ENCODE results near the gene ZBTB38.

The ZBTB38 gene

DNA sequence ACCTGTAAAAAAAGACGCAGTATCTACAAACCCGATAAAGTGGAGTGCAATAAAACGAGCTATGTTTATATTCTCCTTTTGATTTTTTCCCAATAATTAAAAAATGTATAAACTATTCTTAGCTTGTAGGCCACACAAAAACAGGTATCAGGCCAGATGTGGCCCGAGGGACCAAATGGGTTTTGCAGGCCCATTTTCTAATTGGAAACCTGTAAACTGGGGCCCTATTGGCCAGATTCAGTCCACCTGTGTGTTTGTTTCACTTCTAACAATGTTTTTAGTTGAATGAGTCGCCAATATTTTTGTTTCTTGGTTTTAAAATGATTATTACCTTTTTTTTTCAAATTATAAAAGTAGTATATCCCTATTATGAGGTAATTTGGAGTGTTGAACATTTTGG is 29.7 kb downstream of the ZBTB38 start:
- Mint-ChIP-seq H3K9me3 (peaks cover 5% of the 10 kb centered on the region), H3K27me3 (no peaks in the 10 kb centered on the region)

DNA sequence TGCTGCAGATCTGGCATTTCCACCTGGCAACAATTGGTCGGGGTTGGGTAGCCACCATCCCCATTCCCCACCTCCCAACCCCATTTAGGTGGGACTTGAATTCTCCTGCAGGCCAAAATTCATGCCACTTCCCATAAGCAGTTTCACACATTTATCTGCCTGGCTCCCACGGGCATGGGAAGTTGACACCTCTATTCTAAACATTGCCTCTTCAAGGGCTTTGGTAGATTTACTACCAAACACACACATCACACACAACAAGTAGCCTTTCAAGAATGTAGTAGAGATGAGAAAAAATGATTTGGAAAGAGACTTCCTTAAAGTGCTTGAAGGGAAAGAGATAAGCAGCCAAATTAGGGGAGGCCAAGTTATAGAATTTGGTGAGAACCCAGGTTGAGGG is 30.9 kb downstream of the ZBTB38 start:
- Mint-ChIP-seq H3K9me3 (peaks cover 5% of the 10 kb centered on the region), H3K27me3 (no peaks in the 10 kb centered on the region), H3K27ac (ENCODE audit: low read depth) (peak overlapping the region; percentile 52), H3K4me3 (peak overlapping the region; percentile 42), H3K4me1 (peaks cover 22% of the 10 kb centered on the region), H3K36me3 (ENCODE audit: insufficient read depth) (peaks cover 11% of the 10 kb centered on the region)
- DNase-seq (ENCODE audit: low spot score in 2 of 2), result no peak
- no peak for ATAC-seq (replicated peaks; ENCODE audit: extremely low read depth, poor library complexity, severe bottlenecking)

More for the DNA sequence above, 29.7 kb downstream of the ZBTB38 start:
- Mint-ChIP-seq H3K4me3 (no peak overlapping the region), H3K36me3 (ENCODE audit: insufficient read depth) (peaks cover 3% of the 10 kb centered on the region), H3K27ac (ENCODE audit: low read depth) (no peak overlapping the region), H3K4me1 (peaks cover 15% of the 10 kb centered on the region)
- DNase-seq (ENCODE audit: low spot score in 2 of 2) (no peak), ATAC-seq (replicated peaks; ENCODE audit: extremely low read depth, poor library complexity, severe bottlenecking) (no peak)

DNA sequence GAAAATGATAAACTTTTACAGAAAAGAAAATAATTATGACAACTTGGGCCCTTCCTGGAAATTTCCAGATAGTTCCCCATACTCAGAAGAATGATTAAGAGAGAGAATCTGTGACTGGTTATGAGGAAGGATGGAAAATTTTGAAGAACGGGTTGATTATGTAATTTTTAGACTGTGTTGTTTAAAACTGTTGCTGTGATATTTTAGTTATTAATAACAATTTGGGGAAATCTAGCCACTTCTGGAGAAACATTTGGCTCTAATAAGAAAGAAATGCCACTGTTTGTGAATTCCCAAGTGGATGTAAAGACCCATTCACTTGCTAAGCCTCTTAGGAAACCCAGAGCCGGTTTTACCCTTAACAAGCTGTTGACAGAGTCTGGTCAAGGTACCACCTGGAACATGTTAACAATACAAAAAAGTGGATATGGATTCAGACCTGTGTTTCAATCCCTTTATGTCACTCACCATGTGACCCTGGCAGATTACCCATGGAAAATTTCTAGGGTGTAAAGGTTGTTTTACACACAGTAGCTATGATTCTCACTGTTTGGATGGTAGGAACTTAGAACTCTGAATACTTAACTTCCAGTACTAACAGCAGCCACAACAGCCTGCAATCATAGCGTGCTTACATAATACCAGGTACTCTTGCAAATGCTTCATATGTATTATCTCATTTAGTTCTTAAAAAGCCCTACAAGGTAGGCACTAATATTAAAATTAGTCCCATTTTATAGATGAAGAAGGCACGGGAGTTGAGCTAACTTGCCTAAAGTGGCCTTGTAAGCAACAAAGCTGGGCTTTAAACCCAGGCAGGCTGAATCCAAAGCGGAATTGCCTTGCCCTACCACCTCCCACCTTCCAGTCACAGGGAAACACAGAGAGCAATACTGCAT is 32.0 kb downstream of the ZBTB38 start:
- Mint-ChIP-seq H3K36me3 (ENCODE audit: insufficient read depth) (peaks cover 20% of the 10 kb centered on the region), H3K9me3 (peaks cover 5% of the 10 kb centered on the region), H3K27ac (ENCODE audit: low read depth) (peak overlapping the region; percentile 52), H3K4me1 (peaks cover 33% of the 10 kb centered on the region), H3K4me3 (peak overlapping the region; percentile 42), H3K27me3 (no peaks in the 10 kb centered on the region)
- DNase-seq (ENCODE audit: low spot score in 2 of 2), result no peak
- ATAC-seq (replicated peaks; ENCODE audit: extremely low read depth, poor library complexity, severe bottlenecking), result no peak

DNA sequence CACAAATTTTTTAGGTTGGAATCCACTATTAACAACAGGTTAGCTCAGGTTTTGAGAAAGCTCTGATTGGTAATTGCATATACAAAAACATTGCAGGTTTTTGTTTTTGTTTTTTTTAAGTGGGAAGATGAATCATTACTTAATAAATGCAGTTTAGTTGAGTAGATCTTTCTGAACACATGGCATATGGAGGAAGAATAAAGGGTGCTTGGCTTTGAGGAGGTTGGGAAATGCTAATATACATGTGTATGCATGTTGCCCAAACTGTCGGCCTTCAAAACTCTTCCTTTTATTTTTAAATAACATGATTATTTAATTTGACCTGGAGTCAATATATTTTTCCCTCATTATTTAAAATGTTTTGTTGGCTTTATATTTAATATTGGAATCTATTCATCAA is 32.8 kb downstream of the ZBTB38 start:
- H3K27ac Mint-ChIP-seq (ENCODE audit: low read depth), result no peak overlapping the region
- H3K4me1 Mint-ChIP-seq, result peaks cover 41% of the 10 kb centered on the region
- no peak for ATAC-seq (replicated peaks; ENCODE audit: extremely low read depth, poor library complexity, severe bottlenecking)
- no peak for DNase-seq (ENCODE audit: low spot score in 2 of 2)
- peaks cover 26% of the 10 kb centered on the region for H3K36me3 Mint-ChIP-seq (ENCODE audit: insufficient read depth)
- H3K27me3 Mint-ChIP-seq, result no peaks in the 10 kb centered on the region
- peak overlapping the region; percentile 41 for H3K4me3 Mint-ChIP-seq
- H3K9me3 Mint-ChIP-seq, result peaks cover 5% of the 10 kb centered on the region

DNA sequence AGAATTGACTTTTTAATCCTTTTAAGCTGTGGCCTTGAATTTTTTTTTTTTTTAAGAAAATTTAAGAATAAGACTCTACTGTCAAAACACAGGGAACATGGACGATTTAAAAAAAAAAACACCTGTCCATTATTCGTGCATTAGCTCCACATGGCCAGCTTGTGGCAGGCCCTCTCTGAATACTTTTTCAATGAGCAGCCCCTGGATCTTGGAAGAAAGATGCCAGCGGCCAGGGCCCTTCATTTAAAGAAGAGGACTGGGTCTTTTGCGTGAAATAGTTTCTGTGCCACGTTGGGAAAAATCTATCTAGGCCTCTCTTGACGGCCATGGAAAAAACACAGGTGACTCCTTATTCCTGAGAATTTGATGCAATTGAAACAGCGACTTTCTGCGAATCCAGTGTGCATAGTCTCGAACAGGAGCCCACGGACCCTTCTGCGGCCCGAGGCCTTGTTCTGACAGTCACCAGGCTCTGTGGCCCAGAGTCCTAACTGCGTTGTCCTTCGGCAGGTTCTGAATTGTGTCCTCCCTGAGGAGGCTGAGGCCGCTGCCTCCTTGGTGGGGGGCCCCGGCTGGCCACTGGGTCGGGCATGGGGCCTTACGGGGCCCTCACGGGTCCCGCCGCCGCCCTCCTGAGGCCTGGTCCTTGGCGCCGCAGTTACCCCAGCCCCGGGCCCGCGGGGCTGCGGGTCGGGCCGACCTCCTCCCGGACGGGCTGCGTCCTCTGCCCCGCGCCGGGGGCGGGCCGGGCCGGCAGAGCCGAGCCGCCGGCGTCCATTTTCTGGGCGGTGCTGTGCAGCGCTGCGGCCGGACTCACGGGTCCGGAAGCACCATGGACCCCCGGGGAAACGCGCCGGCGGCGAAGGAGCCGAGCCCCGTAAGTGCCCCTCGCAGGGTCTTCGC is 33.5 kb downstream of the ZBTB38 start:
- Mint-ChIP-seq H3K9me3 (peaks cover 5% of the 10 kb centered on the region), H3K4me3 (peak overlapping the region; percentile 85), H3K36me3 (ENCODE audit: insufficient read depth) (peaks cover 33% of the 10 kb centered on the region), H3K27me3 (no peaks in the 10 kb centered on the region), H3K27ac (ENCODE audit: low read depth) (no peak overlapping the region), H3K4me1 (peaks cover 48% of the 10 kb centered on the region)
- DNase-seq (ENCODE audit: low spot score in 2 of 2) (peak in 1 of 2 donors; percentile 26), ATAC-seq (replicated peaks; ENCODE audit: extremely low read depth, poor library complexity, severe bottlenecking) (peak; percentile 42)

DNA sequence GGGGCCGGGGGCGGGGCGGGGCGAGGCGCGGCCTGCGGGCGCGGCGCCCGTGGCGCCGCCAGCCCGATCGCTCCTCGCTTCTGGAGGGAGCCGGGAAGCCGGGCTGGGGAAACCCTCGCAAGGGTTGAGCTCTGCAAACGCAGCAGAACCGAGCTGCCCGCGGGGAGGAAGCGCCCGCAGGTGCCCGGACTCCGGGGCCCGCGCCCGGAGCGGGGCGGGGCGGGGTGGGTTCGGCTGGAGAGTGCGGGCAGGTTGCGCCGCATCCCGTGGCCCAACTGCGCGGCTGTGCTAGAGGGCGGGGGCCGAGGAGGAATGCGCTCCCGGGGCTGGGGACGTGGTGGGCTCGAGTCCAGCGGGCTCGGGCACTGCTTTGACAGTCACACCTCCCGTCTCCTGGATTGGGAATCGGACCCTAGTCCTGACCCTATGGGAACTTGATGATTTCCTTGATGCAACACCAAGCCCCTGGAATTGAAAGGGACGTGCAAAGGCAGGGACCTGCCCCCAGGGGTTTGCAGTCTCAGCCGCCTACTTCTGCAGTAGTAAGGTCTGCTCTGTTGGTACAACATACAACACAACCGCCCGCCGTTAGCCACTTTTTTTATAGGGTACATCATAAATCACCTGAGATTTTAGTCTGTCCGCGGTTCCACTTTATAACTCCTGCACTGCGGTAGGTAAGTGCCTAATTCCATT is 34.3 kb downstream of the ZBTB38 start:
- Mint-ChIP-seq H3K27me3 (no peaks in the 10 kb centered on the region), H3K9me3 (no peaks in the 10 kb centered on the region), H3K4me3 (peak overlapping the region; percentile 85), H3K36me3 (ENCODE audit: insufficient read depth) (peaks cover 33% of the 10 kb centered on the region), H3K4me1 (peaks cover 51% of the 10 kb centered on the region), H3K27ac (ENCODE audit: low read depth) (peak overlapping the region; percentile 94)
- DNase-seq (ENCODE audit: low spot score in 2 of 2) (peak; percentile 26 to 27), ATAC-seq (replicated peaks; ENCODE audit: extremely low read depth, poor library complexity, severe bottlenecking) (peak; percentile 74)

DNA sequence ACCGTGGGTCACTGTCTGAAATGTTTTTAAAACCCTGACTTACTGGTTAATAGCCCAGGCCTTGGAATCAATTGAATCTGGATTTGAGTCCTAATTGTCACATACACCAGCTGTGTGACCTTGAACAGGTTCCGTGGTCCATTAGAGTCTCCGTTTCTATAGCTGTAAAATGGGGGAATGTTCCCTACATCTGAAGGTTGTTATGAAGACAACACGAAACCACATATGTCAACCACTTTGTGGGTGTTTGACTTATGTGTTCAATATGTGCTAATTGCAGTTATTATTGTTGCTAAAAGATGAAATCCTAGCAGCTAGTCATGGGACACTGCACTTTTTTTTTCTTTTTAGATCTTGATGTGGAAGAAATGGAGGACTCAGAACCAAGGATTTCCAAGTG is 35.3 kb downstream of the ZBTB38 start:
- peak overlapping the region; percentile 94 for H3K27ac Mint-ChIP-seq (ENCODE audit: low read depth)
- peak; percentile 70 for ATAC-seq (replicated peaks; ENCODE audit: extremely low read depth, poor library complexity, severe bottlenecking)
- peak overlapping the region; percentile 85 for H3K4me3 Mint-ChIP-seq

DNA sequence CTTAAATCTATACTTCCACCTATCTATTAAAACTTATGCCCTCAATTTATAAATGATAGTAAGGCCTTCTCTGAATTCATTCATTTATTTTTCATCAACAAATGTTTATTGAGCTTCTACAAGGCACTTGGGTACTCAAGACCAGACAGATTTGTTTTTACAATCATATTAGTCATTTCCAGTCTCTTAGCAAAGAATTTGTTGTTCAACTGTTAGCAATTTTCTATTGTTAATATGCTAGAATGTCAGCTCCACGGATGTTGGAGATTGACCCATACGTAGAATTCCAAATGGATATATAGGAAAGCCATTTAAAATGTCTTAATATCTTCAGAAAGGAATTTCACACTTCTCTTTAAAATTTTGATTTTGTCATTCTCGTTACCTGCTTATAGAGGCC is 36.7 kb downstream of the ZBTB38 start:
- Mint-ChIP-seq H3K4me1 (peaks cover 49% of the 10 kb centered on the region), H3K9me3 (no peaks in the 10 kb centered on the region), H3K27ac (ENCODE audit: low read depth) (peak overlapping the region; percentile 94), H3K27me3 (no peaks in the 10 kb centered on the region), H3K4me3 (peak overlapping the region; percentile 85), H3K36me3 (ENCODE audit: insufficient read depth) (peaks cover 40% of the 10 kb centered on the region)
- no peak for DNase-seq (ENCODE audit: low spot score in 2 of 2)
- no peak for ATAC-seq (replicated peaks; ENCODE audit: extremely low read depth, poor library complexity, severe bottlenecking)

More for the DNA sequence above, 35.3 kb downstream of the ZBTB38 start:
- no peaks in the 10 kb centered on the region for H3K27me3 Mint-ChIP-seq
- H3K4me1 Mint-ChIP-seq, result peaks cover 51% of the 10 kb centered on the region
- peaks cover 37% of the 10 kb centered on the region for H3K36me3 Mint-ChIP-seq (ENCODE audit: insufficient read depth)
- peak in 1 of 2 donors; percentile 33 for DNase-seq (ENCODE audit: low spot score in 2 of 2)
- H3K9me3 Mint-ChIP-seq, result no peaks in the 10 kb centered on the region

DNA sequence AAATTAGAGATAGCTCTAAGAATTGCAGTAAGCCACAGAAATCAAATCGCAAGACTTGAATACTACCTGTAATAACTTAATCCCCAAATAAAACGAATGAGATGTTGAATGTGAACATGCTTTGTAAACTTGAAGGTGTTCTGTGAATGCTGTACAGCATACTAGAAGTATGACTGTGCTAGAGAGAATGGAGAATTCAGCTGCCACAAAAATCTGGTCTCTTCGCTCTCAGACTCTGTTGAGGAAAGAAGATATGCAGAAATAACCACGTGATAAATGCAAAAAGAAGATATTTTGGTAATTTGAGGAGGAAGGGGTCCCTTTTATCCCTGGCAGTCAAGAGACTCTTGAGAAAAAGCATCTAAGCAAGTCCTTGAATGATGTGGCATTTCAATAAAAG is 37.3 kb downstream of the ZBTB38 start:
- peaks cover 40% of the 10 kb centered on the region for H3K36me3 Mint-ChIP-seq (ENCODE audit: insufficient read depth)
- no peaks in the 10 kb centered on the region for H3K27me3 Mint-ChIP-seq
- DNase-seq (ENCODE audit: low spot score in 2 of 2) (no peak), ATAC-seq (replicated peaks; ENCODE audit: extremely low read depth, poor library complexity, severe bottlenecking) (no peak)
- H3K4me1 Mint-ChIP-seq, result peaks cover 52% of the 10 kb centered on the region
- peak overlapping the region; percentile 92 for H3K27ac Mint-ChIP-seq (ENCODE audit: low read depth)
- peak overlapping the region; percentile 59 for H3K4me3 Mint-ChIP-seq
- H3K9me3 Mint-ChIP-seq, result no peaks in the 10 kb centered on the region

DNA sequence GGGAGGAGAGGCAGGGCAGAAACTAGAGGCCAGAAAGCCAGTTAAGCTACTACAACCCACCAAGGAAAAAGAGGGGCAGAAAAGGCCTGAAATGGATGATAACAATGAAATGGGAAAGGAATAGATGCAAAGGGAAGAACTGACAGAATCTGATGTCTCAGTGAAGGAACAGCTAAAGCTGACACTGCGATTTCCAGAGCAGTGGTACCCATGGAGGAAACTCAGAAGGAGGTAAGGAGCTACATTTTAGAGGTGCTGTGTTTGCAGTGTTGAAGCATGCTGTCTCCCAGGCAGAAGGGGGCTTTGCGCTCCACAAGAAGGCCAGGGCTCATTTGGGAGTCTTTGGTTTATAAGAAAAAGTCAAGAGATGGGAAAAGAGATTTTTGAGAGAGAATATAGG is 38.0 kb downstream of the ZBTB38 start:
- H3K27me3 Mint-ChIP-seq, result no peaks in the 10 kb centered on the region
- H3K9me3 Mint-ChIP-seq, result no peaks in the 10 kb centered on the region
- peaks cover 59% of the 10 kb centered on the region for H3K4me1 Mint-ChIP-seq
- peaks cover 42% of the 10 kb centered on the region for H3K36me3 Mint-ChIP-seq (ENCODE audit: insufficient read depth)
- H3K4me3 Mint-ChIP-seq, result peak overlapping the region; percentile 59
- H3K27ac Mint-ChIP-seq (ENCODE audit: low read depth), result peak overlapping the region; percentile 92
- DNase-seq (ENCODE audit: low spot score in 2 of 2) (no peak), ATAC-seq (replicated peaks; ENCODE audit: extremely low read depth, poor library complexity, severe bottlenecking) (no peak)

DNA sequence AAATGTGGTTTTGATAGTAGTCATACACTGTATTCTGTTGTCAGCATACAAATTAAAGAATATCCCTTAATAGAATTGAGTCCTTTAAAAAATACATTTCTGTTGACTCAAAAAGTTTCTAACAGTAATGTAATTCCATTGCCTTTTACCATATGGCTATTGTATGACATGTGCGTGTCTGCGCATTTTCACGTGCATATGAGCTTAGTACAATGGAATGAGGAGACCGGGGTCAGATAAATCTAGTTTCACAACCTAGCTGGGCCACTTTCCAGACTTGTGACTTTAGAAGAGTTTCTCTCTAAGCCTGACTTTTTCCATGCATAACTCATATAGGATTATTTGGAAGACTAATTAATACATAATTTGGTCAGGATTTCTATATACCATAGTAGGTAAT is 38.7 kb downstream of the ZBTB38 start:
- peak overlapping the region; percentile 92 for H3K27ac Mint-ChIP-seq (ENCODE audit: low read depth)
- DNase-seq (ENCODE audit: low spot score in 2 of 2) (no peak), ATAC-seq (replicated peaks; ENCODE audit: extremely low read depth, poor library complexity, severe bottlenecking) (no peak)
- H3K27me3 Mint-ChIP-seq, result no peaks in the 10 kb centered on the region
- H3K9me3 Mint-ChIP-seq, result no peaks in the 10 kb centered on the region
- H3K36me3 Mint-ChIP-seq (ENCODE audit: insufficient read depth), result peaks cover 44% of the 10 kb centered on the region
- H3K4me3 Mint-ChIP-seq, result peak overlapping the region; percentile 59
- H3K4me1 Mint-ChIP-seq, result peaks cover 64% of the 10 kb centered on the region

DNA sequence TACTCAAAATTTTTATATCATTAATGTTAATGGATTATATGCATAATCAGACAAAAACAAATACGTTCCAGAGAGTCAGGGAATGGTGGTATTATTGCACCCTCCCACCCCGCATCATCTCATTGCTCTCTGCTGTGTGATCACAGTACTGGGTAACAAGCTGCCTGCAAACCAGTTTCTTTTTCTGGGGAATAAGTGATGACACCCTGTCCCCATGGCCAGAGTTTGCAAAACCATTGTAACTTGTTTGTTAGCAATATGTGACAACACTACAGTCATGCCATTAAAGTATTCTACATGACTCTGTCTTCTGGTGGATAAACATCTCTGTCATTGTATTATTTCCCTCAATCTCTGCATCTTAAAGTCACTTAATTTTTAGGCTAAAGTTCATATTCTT is 39.5 kb downstream of the ZBTB38 start:
- ATAC-seq (replicated peaks; ENCODE audit: extremely low read depth, poor library complexity, severe bottlenecking) (no peak), DNase-seq (ENCODE audit: low spot score in 2 of 2) (no peak)
- H3K9me3 Mint-ChIP-seq, result no peaks in the 10 kb centered on the region
- H3K4me3 Mint-ChIP-seq, result peak overlapping the region; percentile 6
- H3K27ac Mint-ChIP-seq (ENCODE audit: low read depth), result no peak overlapping the region
- peaks cover 47% of the 10 kb centered on the region for H3K36me3 Mint-ChIP-seq (ENCODE audit: insufficient read depth)
- H3K4me1 Mint-ChIP-seq, result peaks cover 72% of the 10 kb centered on the region
- H3K27me3 Mint-ChIP-seq, result no peaks in the 10 kb centered on the region
